ENCODE data around the gene RCOR2. TPM values are rescaled to one million over a fixed set of nuclear protein-coding genes. Genes with fewer than 3 reads are reported as not detected.
A peak's percentile ranks its signal among the peaks of the same experiment; 100 is the strongest.
"Not testable (repeated sequence)": the region's sequence is repeated elsewhere in the genome, so short reads cannot be mapped to it uniquely, and the experiment has no call there.

RCOR2 gene
- total RNA-seq, 1 experiment from 2014 or later, result 3.4 TPM

GRCh38 chr11:63866211-63866610 is 50.8 kb downstream of the RCOR2 start:
- Histone ChIP-seq H3K4me3 (no peak overlapping the region), H4K20me1 (ENCODE audit: insufficient read depth) (peaks cover 55% of the 10 kb centered on the region), H3K36me3 (ENCODE audit: low read depth) (peaks cover 14% of the 10 kb centered on the region; the same call in 1 of the 2 replicates), H3K27me3 (ENCODE audit: insufficient read depth, low read depth) (no peaks in the 10 kb centered on the region), H2AFZ (no peak overlapping the region), H3K9me2 (ENCODE audit: insufficient read depth) (no peaks in the 10 kb centered on the region), H3K27ac (no peak overlapping the region), H3F3A (ENCODE audit: insufficient read depth, low read depth) (peaks cover 47% of the 10 kb centered on the region), H3K4me2 (0 out of 2 replicates have a peak overlapping the region, but pooled peaks have one; percentile 5), H3K9me3 (ENCODE audit: insufficient read depth, low read depth) (no peaks in the 10 kb centered on the region), H3K79me2 (ENCODE audit: low read depth) (peaks cover 87% of the 10 kb centered on the region), H3K4me1 (replicated peaks; ENCODE audit: insufficient read depth) (peaks cover 69% of the 10 kb centered on the region)
- peak in 1 of 2 experiments; percentile 73 for DNase-seq
- CTCF ChIA-PET, result interaction anchor here (0.6 kb wide), 1 partner anchor 205 kb away, joined by 5 read pairs; no protein-coding TSS in a partner anchor
- TF ChIP-seq, protein P1, sequence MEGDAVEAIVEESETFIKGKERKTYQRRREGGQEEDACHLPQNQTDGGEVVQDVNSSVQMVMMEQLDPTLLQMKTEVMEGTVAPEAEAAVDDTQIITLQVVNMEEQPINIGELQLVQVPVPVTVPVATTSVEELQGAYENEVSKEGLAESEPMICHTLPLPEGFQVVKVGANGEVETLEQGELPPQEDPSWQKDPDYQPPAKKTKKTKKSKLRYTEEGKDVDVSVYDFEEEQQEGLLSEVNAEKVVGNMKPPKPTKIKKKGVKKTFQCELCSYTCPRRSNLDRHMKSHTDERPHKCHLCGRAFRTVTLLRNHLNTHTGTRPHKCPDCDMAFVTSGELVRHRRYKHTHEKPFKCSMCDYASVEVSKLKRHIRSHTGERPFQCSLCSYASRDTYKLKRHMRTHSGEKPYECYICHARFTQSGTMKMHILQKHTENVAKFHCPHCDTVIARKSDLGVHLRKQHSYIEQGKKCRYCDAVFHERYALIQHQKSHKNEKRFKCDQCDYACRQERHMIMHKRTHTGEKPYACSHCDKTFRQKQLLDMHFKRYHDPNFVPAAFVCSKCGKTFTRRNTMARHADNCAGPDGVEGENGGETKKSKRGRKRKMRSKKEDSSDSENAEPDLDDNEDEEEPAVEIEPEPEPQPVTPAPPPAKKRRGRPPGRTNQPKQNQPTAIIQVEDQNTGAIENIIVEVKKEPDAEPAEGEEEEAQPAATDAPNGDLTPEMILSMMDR (conservative IDR thresholded peaks at IDR 0.05), result no peak
- no peak for TF ChIP-seq EZH2 (IDR thresholded peaks at IDR 0.05; ENCODE audit: low read depth)
- POLR2A ChIA-PET (ENCODE audit: unreplicated experiment), result no interaction called here
- intact Hi-C loops (cut with micrococcal nuclease; ENCODE audit: unreplicated experiment), result no loop called here
- BruUV-seq (replicated peaks), result no TSS peak

- H2AFZ ChIP-seq; intact Hi-C loops (cut with micrococcal nuclease; ENCODE audit: unreplicated experiment); H3K9me3 ChIP-seq (ENCODE audit: insufficient read depth, low read depth); BruUV-seq (replicated peaks); POLR2A ChIA-PET (ENCODE audit: unreplicated experiment); H3K27ac ChIP-seq; H3K4me3 ChIP-seq; DNase-seq; H3K4me2 ChIP-seq; H3K27me3 ChIP-seq (ENCODE audit: insufficient read depth, low read depth); H3K9me2 ChIP-seq (ENCODE audit: insufficient read depth); CTCF ChIA-PET: not testable (repeated sequence)
- H4K20me1 ChIP-seq (ENCODE audit: insufficient read depth), result peaks cover 36% of the 10 kb centered on the region
- peaks cover 88% of the 10 kb centered on the region for H3K79me2 ChIP-seq (ENCODE audit: low read depth)
- peaks cover 28% of the 10 kb centered on the region for H3F3A ChIP-seq (ENCODE audit: insufficient read depth, low read depth)
- H3K36me3 ChIP-seq (ENCODE audit: low read depth), result peaks cover 15% of the 10 kb centered on the region; the same call in 1 of the 2 replicates
- H3K4me1 ChIP-seq (replicated peaks; ENCODE audit: insufficient read depth), result peaks cover 43% of the 10 kb centered on the region
Observed at GRCh38 chr11:63863620-63864019, 53.3 kb downstream of the RCOR2 start.

GRCh38 chr11:63862923-63863322 is 54.0 kb downstream of the RCOR2 start:
- DNase-seq, result no peak
- POLR2A ChIA-PET (ENCODE audit: unreplicated experiment), result no interaction called here
- Histone ChIP-seq H3K79me2 (ENCODE audit: low read depth) (peaks cover 88% of the 10 kb centered on the region), H3K27me3 (ENCODE audit: insufficient read depth, low read depth) (no peaks in the 10 kb centered on the region), H3K36me3 (ENCODE audit: low read depth) (peaks cover 15% of the 10 kb centered on the region; the same call in 1 of the 2 replicates), H3K9me3 (ENCODE audit: insufficient read depth, low read depth) (no peaks in the 10 kb centered on the region), H3K4me2 (no peak overlapping the region), H3K9me2 (ENCODE audit: insufficient read depth) (no peaks in the 10 kb centered on the region), H4K20me1 (ENCODE audit: insufficient read depth) (peaks cover 29% of the 10 kb centered on the region), H3K4me1 (replicated peaks; ENCODE audit: insufficient read depth) (peaks cover 36% of the 10 kb centered on the region), H3K4me3 (no peak overlapping the region), H3K27ac (peak overlapping the region; percentile 38), H2AFZ (no peak overlapping the region), H3F3A (ENCODE audit: insufficient read depth, low read depth) (peaks cover 21% of the 10 kb centered on the region)
- BruUV-seq (replicated peaks), result no TSS peak
- intact Hi-C loops (cut with micrococcal nuclease; ENCODE audit: unreplicated experiment), result no loop called here
- no peak for TF ChIP-seq EZH2 (IDR thresholded peaks at IDR 0.05; ENCODE audit: low read depth)
- TF ChIP-seq, protein P1 (conservative IDR thresholded peaks at IDR 0.05), result no peak
- CTCF ChIA-PET, result no interaction called here

Other genes with a start within 250 kb of the RCOR2 start
- 78.5 and 98.3 TPM in 2 replicates for gene ATL3, start 245.8 kb downstream of the RCOR2 start, total RNA-seq (2021)
- gene RTN3, start 235.7 kb downstream of the RCOR2 start, total RNA-seq (2021), result 220 and 279 TPM in 2 replicates
- gene ZFTA, start 148.4 kb downstream of the RCOR2 start, total RNA-seq (2021), result 16.6 and 19.3 TPM in 2 replicates
- gene SPINDOC, start 103.7 kb downstream of the RCOR2 start, total RNA-seq (2021), result 46.8 and 49.7 TPM in 2 replicates
- gene MARK2, start 78.1 kb downstream of the RCOR2 start, total RNA-seq (2021), result 53.8 and 65.0 TPM in 2 replicates
- 47.4 and 50.4 TPM in 2 replicates for gene NAA40, start 21.8 kb upstream of the RCOR2 start, total RNA-seq (2021)
- 521 and 547 TPM in 2 replicates for gene COX8A, start 57.5 kb upstream of the RCOR2 start, total RNA-seq (2021)
- 105 and 119 TPM in 2 replicates for gene OTUB1, start 69.3 kb upstream of the RCOR2 start, total RNA-seq (2021)
- gene FLRT1, start 118.8 kb upstream of the RCOR2 start, total RNA-seq (2021), result 0.25 and 0.44 TPM in 2 replicates
- gene MACROD1, start 248.9 kb upstream of the RCOR2 start, total RNA-seq (2021), result 41.0 and 68.8 TPM in 2 replicates